DMS79 treated with DMSO at 0.1 percent for 48 hours (cell line): ENCODE results near the gene ACAD11.

ENCODE experiments used
- DNase-seq: peaks from one replicate; lab custom pipeline; 2025; lab: John Stamatoyannopoulos, UW

ACAD11 gene

GRCh38 chr3:132659365-132660051, at the start of gene ACAD11:
Gene ACAD11 (minus strand): TSS chr3:132659809. CDS start chr3:132659751, 58 bp downstream.
- DNase-seq: peak; percentile 67

- DNase-seq: no peak
These were observed 44.1 kb upstream of the ACAD11 start for GRCh38 chr3:132703733-132704132.

GRCh38 chr3:132695422-132695821, 35.8 kb upstream of the ACAD11 start:
- no peak for DNase-seq

- DNase-seq: no peak
These were observed 35.4 kb upstream of the ACAD11 start for GRCh38 chr3:132694991-132695390.

- no peak for DNase-seq
These were observed 30.4 kb upstream of the ACAD11 start for GRCh38 chr3:132690040-132690439.

- no peak for DNase-seq
These were observed 22.6 kb upstream of the ACAD11 start for GRCh38 chr3:132682201-132682600.

GRCh38 chr3:132681421-132681820, 21.8 kb upstream of the ACAD11 start:
- no peak for DNase-seq

- no peak for DNase-seq
These were observed 20.3 kb upstream of the ACAD11 start for GRCh38 chr3:132679911-132680310.

GRCh38 chr3:132675408-132675807, 15.8 kb upstream of the ACAD11 start:
- DNase-seq: no peak

GRCh38 chr3:132669256-132669777, 9.7 kb upstream of the ACAD11 start:
- no peak for DNase-seq

GRCh38 chr3:132665230-132665745, 5.7 kb upstream of the ACAD11 start:
- no peak for DNase-seq

- DNase-seq: no peak
These were observed 2.6 kb upstream of the ACAD11 start for GRCh38 chr3:132662212-132662611.

- peak; percentile 14 for DNase-seq
These were observed 1.5 kb upstream of the ACAD11 start for GRCh38 chr3:132661101-132661500.

- peak; percentile 54 for DNase-seq
These were observed 1.1 kb upstream of the ACAD11 start for GRCh38 chr3:132660811-132661070.

- peak; percentile 66 for DNase-seq
These were observed 622 bp upstream of the ACAD11 start, which contains the start of gene UBA5 for GRCh38 chr3:132660052-132660810. Gene UBA5 (plus strand): TSS chr3:132660329. CDS start chr3:132660538, 209 bp downstream.

GRCh38 chr3:132659000-132659364, 627 bp downstream of the ACAD11 start:
- DNase-seq: peak; percentile 61

GRCh38 chr3:132657869-132658747, 1.5 kb downstream of the ACAD11 start:
- no peak for DNase-seq

- DNase-seq: no peak
These were observed 4.1 kb downstream of the ACAD11 start for GRCh38 chr3:132655471-132655870.

- DNase-seq: no peak
These were observed 4.9 kb downstream of the ACAD11 start for GRCh38 chr3:132654721-132655120.

GRCh38 chr3:132654190-132654589, 5.4 kb downstream of the ACAD11 start:
- peak; percentile 59 for DNase-seq

GRCh38 chr3:132652640-132653270, 6.9 kb downstream of the ACAD11 start:
- no peak for DNase-seq

GRCh38 chr3:132650153-132650552, 9.5 kb downstream of the ACAD11 start:
- DNase-seq: no peak
